ENCODE results near the gene CCHCR1. TPM values are rescaled to one million over a fixed set of nuclear protein-coding genes. Genes with fewer than 3 reads are reported as not detected.
"Not testable (repeated sequence)": the region's sequence is repeated elsewhere in the genome, so short reads cannot be mapped to it uniquely, and the experiment has no call there.

CCHCR1 gene
- total RNA-seq, 1 experiment from 2014 or later, result 43.2 TPM

DNA sequence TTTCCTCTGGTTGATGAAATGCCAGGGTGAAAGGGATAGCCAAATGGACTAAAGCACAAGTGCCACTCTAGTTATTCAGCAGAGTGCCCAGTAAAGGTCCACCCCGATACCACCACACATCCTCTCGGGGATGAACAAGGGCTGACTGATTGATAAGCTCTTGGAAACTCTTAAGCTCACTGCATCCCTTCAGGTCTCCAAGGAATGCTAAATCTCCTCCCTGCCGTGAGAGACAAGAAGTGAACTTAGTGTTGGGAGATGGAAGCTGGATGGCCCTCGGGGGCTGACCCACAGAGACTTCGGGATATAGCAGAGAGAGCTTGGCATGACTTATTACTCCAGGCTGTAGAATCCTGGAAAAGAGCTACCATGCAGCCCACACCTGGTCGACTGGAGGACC lies 26.3 kb upstream of the CCHCR1 start:
- POLR2A ChIA-PET, result not testable (repeated sequence)

DNA sequence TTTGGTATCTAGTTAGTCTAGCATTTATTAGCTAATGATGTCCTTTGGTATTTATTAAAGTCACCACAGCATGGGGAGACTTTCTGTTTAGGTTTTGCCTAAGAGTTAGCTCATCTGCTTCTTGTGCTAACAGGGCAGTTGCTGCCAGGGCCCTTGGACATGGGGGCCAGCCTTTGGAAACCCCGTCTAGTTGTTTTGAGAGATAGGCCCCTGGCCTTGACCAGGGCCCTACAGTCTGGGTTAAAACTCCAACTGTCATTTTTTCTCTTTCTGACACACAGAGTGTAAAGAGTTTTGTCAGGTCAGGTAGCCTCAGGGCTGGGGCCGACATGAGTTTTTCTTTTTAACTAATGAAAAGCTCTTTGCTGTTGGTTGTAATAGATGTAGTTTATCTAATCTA lies 25.7 kb upstream of the CCHCR1 start:
- H3K27me3 ChIP-seq (replicated peaks; ENCODE audit: control insufficient read depth, insufficient read depth, low read length); intact Hi-C loops (cut with micrococcal nuclease; ENCODE audit: unreplicated experiment); CTCF ChIA-PET; H3K36me3 Mint-ChIP-seq (ENCODE audit: insufficient read depth, unreplicated experiment); POLR2A ChIA-PET; H3K4me1 ChIP-seq; H3K4me3 ChIP-seq (ENCODE audit: low read depth, low read length); H3K9me3 Mint-ChIP-seq (ENCODE audit: unreplicated experiment); H3K4me1 Mint-ChIP-seq (ENCODE audit: low read depth, unreplicated experiment); DNase-seq; BruUV-seq (replicated peaks); H3K4me3 Mint-ChIP-seq (ENCODE audit: unreplicated experiment); H3K36me3 ChIP-seq (ENCODE audit: control insufficient read depth, insufficient read depth, low read length); H3K9me3 ChIP-seq; H3K27ac Mint-ChIP-seq (ENCODE audit: unreplicated experiment); H3K27me3 Mint-ChIP-seq (ENCODE audit: insufficient read depth, unreplicated experiment): not testable (repeated sequence)

More for the DNA sequence above, 26.3 kb upstream of the CCHCR1 start:
- intact Hi-C loops (cut with micrococcal nuclease; ENCODE audit: unreplicated experiment); H3K27me3 ChIP-seq (replicated peaks; ENCODE audit: control insufficient read depth, insufficient read depth, low read length); H3K4me3 Mint-ChIP-seq (ENCODE audit: unreplicated experiment); H3K27me3 Mint-ChIP-seq (ENCODE audit: insufficient read depth, unreplicated experiment); H3K4me1 Mint-ChIP-seq (ENCODE audit: low read depth, unreplicated experiment); H3K9me3 Mint-ChIP-seq (ENCODE audit: unreplicated experiment); H3K36me3 ChIP-seq (ENCODE audit: control insufficient read depth, insufficient read depth, low read length); H3K4me1 ChIP-seq; H3K9me3 ChIP-seq; H3K4me3 ChIP-seq (ENCODE audit: low read depth, low read length); H3K36me3 Mint-ChIP-seq (ENCODE audit: insufficient read depth, unreplicated experiment); CTCF ChIA-PET; DNase-seq; BruUV-seq (replicated peaks); H3K27ac Mint-ChIP-seq (ENCODE audit: unreplicated experiment): not testable (repeated sequence)

DNA sequence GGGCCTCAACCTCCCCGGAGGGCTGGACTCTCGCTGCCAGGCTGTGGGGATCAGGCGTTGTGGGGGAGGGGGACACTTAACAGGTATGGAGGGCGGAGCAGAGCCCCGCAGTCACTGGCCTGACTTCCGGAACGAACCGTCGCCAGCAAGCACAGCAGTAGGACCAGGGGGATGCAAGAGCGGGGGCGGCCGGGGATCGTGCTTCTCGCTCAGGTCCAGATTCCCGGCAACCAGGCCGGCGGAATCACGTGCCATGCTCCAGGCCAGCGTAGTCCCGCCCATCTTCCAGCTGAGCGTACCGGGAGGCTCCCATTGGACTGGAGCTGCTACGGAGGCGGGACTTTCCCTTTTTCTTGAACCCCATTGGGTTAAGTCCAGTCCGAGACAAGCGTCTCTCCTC lies 22.9 kb upstream of the CCHCR1 start:
- DNase-seq, result no peak
- intact Hi-C loops (cut with micrococcal nuclease; ENCODE audit: unreplicated experiment), result no loop called here
- no peaks in the 10 kb centered on the region for H3K36me3 Mint-ChIP-seq (ENCODE audit: insufficient read depth, unreplicated experiment)
- Histone ChIP-seq H3K36me3 (ENCODE audit: control insufficient read depth, insufficient read depth, low read length) (no peaks in the 10 kb centered on the region), H3K4me1 (no peaks in the 10 kb centered on the region), H3K9me3 (no peaks in the 10 kb centered on the region), H3K27me3 (replicated peaks; ENCODE audit: control insufficient read depth, insufficient read depth, low read length) (no peaks in the 10 kb centered on the region), H3K4me3 (ENCODE audit: low read depth, low read length) (no peak overlapping the region)
- POLR2A ChIA-PET, result no interaction called here
- TF ChIP-seq, protein P1, sequence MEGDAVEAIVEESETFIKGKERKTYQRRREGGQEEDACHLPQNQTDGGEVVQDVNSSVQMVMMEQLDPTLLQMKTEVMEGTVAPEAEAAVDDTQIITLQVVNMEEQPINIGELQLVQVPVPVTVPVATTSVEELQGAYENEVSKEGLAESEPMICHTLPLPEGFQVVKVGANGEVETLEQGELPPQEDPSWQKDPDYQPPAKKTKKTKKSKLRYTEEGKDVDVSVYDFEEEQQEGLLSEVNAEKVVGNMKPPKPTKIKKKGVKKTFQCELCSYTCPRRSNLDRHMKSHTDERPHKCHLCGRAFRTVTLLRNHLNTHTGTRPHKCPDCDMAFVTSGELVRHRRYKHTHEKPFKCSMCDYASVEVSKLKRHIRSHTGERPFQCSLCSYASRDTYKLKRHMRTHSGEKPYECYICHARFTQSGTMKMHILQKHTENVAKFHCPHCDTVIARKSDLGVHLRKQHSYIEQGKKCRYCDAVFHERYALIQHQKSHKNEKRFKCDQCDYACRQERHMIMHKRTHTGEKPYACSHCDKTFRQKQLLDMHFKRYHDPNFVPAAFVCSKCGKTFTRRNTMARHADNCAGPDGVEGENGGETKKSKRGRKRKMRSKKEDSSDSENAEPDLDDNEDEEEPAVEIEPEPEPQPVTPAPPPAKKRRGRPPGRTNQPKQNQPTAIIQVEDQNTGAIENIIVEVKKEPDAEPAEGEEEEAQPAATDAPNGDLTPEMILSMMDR (IDR thresholded peaks at IDR 0.05; ENCODE audit: insufficient read depth in 1 of 2, low read depth in 1 of 2, low read length in 1 of 2, severe bottlenecking in 1 of 2, unreplicated experiment in 1 of 2), result no peak
- H3K27ac Mint-ChIP-seq (ENCODE audit: unreplicated experiment), result no peak overlapping the region
- no peaks in the 10 kb centered on the region for H3K27me3 Mint-ChIP-seq (ENCODE audit: insufficient read depth, unreplicated experiment)
- no peaks in the 10 kb centered on the region for H3K9me3 Mint-ChIP-seq (ENCODE audit: unreplicated experiment)
- no peaks in the 10 kb centered on the region for H3K4me1 Mint-ChIP-seq (ENCODE audit: low read depth, unreplicated experiment)
- CTCF ChIA-PET, result no interaction called here
- BruUV-seq (replicated peaks), result no TSS peak
- H3K4me3 Mint-ChIP-seq (ENCODE audit: unreplicated experiment), result no peak overlapping the region

DNA sequence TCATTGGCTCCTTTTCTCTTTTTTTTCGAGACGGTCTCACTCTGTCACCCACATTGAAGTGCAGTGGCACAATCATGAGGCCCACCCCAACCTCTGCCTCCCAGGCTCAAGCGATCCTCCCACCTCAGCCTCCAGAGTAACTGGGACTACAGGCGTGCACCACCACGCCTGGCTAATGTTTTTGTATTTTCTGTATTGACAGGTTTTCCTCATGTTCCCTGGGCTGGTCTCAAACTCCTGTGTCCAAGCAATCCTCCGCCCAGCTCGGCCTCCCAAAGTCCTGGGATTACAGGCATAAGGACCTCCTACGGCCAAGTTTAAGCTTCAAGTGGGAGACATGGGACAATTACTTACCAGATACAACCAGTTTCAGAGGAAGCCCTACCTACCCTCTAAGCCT lies 22.3 kb upstream of the CCHCR1 start:
- Mint-ChIP-seq H3K36me3 (ENCODE audit: insufficient read depth, unreplicated experiment) (no peaks in the 10 kb centered on the region), H3K27ac (ENCODE audit: unreplicated experiment) (no peak overlapping the region), H3K4me3 (ENCODE audit: unreplicated experiment) (no peak overlapping the region), H3K9me3 (ENCODE audit: unreplicated experiment) (no peaks in the 10 kb centered on the region), H3K4me1 (ENCODE audit: low read depth, unreplicated experiment) (no peaks in the 10 kb centered on the region), H3K27me3 (ENCODE audit: insufficient read depth, unreplicated experiment) (no peaks in the 10 kb centered on the region)
- DNase-seq, result no peak
- Histone ChIP-seq H3K36me3 (ENCODE audit: control insufficient read depth, insufficient read depth, low read length) (no peaks in the 10 kb centered on the region), H3K4me3 (ENCODE audit: low read depth, low read length) (no peak overlapping the region), H3K4me1 (no peaks in the 10 kb centered on the region), H3K27me3 (replicated peaks; ENCODE audit: control insufficient read depth, insufficient read depth, low read length) (no peaks in the 10 kb centered on the region), H3K9me3 (no peaks in the 10 kb centered on the region)
- ChIA-PET POLR2A (no interaction called here), CTCF (no interaction called here)
- BruUV-seq (replicated peaks), result no TSS peak
- TF ChIP-seq, protein P1 (IDR thresholded peaks at IDR 0.05; ENCODE audit: insufficient read depth in 1 of 2, low read depth in 1 of 2, low read length in 1 of 2, severe bottlenecking in 1 of 2, unreplicated experiment in 1 of 2), result no peak
- intact Hi-C loops (cut with micrococcal nuclease; ENCODE audit: unreplicated experiment), result no loop called here
